Naive B cell (primary cell): ENCODE measurements around the gene TMEM151B. TPM values are rescaled to one million over a fixed set of nuclear protein-coding genes. Genes with fewer than 3 reads are reported as not detected.
"Not testable (repeated sequence)": the region's sequence is repeated elsewhere in the genome, so short reads cannot be mapped to it uniquely, and the experiment has no call there.

ENCODE experiments used
- ATAC-seq, 2 donors: fragments of 150-1000 bp; cut with Tn5 transposase; 2 replicates each; pipeline ENCODE4 v1.10.0; 2021; ENCODE audit warnings: low read depth in 2 of 2, mild to moderate bottlenecking in 2 of 2, moderate library complexity in 2 of 2
- DNase-seq: peaks from one replicate; pipeline ENCODE4 v3.0.0; 2022
- H3K27ac Mint-ChIP-seq, 6 donors: one replicate each; pipeline ENCODE4 v1.8.0; 2020 to 2022; ENCODE audit warnings: mild to moderate bottlenecking in 6 of 6, mixed read lengths in 6 of 6, moderate library complexity in 5 of 6, inconsistent platforms in 2 of 6
- H3K27me3 Mint-ChIP-seq, 3 donors: one replicate each; pipeline ENCODE4 v1.8.0; 2021 to 2022; ENCODE audit warnings: mixed read lengths in 3 of 3, mild to moderate bottlenecking in 1 of 3
- H3K36me3 Mint-ChIP-seq, 2 donors: one replicate each; pipeline ENCODE4 v1.8.0; 2020 to 2022; ENCODE audit warnings: mixed read lengths in 2 of 2, inconsistent platforms in 1 of 2, mild to moderate bottlenecking in 1 of 2
- H3K4me1 Mint-ChIP-seq, 3 donors: one replicate each; pipeline ENCODE4 v1.8.0; 2020 to 2022; ENCODE audit warnings: mixed read lengths in 3 of 3, inconsistent platforms in 1 of 3, mild to moderate bottlenecking in 1 of 3, moderate library complexity in 1 of 3
- H3K4me3 Mint-ChIP-seq, 8 donors: one replicate each; pipeline ENCODE4 v1.8.0; 2020 to 2022; ENCODE audit warnings: mild to moderate bottlenecking in 8 of 8, mixed read lengths in 8 of 8, moderate library complexity in 8 of 8, inconsistent platforms in 2 of 8
- H3K9me3 Mint-ChIP-seq, 7 donors: one replicate each; pipeline ENCODE4 v1.8.0; 2020 to 2022; ENCODE audit warnings: mixed read lengths in 7 of 7, mild to moderate bottlenecking in 5 of 7, inconsistent platforms in 2 of 7, moderate library complexity in 1 of 7
- polyA plus RNA-seq, 6 donors: library from polyadenylated mRNA; unstranded; fragments of 300-500 nt; fragmentation: Illumina TruSeq; gene quantifications; one replicate each; pipeline ENCODE4 v1.2.3, GENCODE V29; 2021; ENCODE audit warnings: low read depth in 6 of 6

TMEM151B gene
- polyA plus RNA-seq, 6 donors from 2014 or later: not detected

GRCh38 chr6:44339301-44339700, 69.1 kb downstream of the TMEM151B start:
- H3K4me1 Mint-ChIP-seq: no peaks in the 10 kb centered on the region
- H3K27me3 Mint-ChIP-seq: peaks cover 36 to 44% (median 42%) of the 10 kb centered on the region in 3 donors
- H3K9me3 Mint-ChIP-seq: no peaks in the 10 kb centered on the region
- no peak overlapping the region for H3K4me3 Mint-ChIP-seq
- ATAC-seq: no peak
- DNase-seq: no peak
- no peaks in the 10 kb centered on the region for H3K36me3 Mint-ChIP-seq
- H3K27ac Mint-ChIP-seq: no peak overlapping the region

GRCh38 chr6:44339763-44340625, 69.7 kb downstream of the TMEM151B start:
- DNase-seq (no peak), ATAC-seq (no peak)
- H3K27ac Mint-ChIP-seq: peak overlapping the region in 1 of 6 donors; percentile 14
- no peaks in the 10 kb centered on the region for H3K9me3 Mint-ChIP-seq
- no peaks in the 10 kb centered on the region for H3K4me1 Mint-ChIP-seq
- peaks cover 43 to 51% (median 48%) of the 10 kb centered on the region in 3 donors for H3K27me3 Mint-ChIP-seq
- no peaks in the 10 kb centered on the region for H3K36me3 Mint-ChIP-seq
- H3K4me3 Mint-ChIP-seq: no peak overlapping the region

GRCh38 chr6:44341095-44341890, 71.0 kb downstream of the TMEM151B start:
- ATAC-seq (no peak), DNase-seq (no peak)
- Mint-ChIP-seq H3K4me1 (no peaks in the 10 kb centered on the region), H3K27me3 (peaks cover 49 to 53% (median 52%) of the 10 kb centered on the region in 3 donors), H3K36me3 (no peaks in the 10 kb centered on the region), H3K9me3 (no peaks in the 10 kb centered on the region), H3K27ac (no peak overlapping the region), H3K4me3 (no peak overlapping the region)

- ATAC-seq: no peak
- H3K27ac Mint-ChIP-seq: no peak overlapping the region
- peaks cover 42 to 49% (median 47%) of the 10 kb centered on the region in 3 donors for H3K27me3 Mint-ChIP-seq
- H3K9me3 Mint-ChIP-seq: peaks cover 0 to under 1% (median 0%) of the 10 kb centered on the region in 7 donors
- no peak overlapping the region for H3K4me3 Mint-ChIP-seq
- no peaks in the 10 kb centered on the region for H3K4me1 Mint-ChIP-seq
- no peak for DNase-seq
- no peaks in the 10 kb centered on the region for H3K36me3 Mint-ChIP-seq
These were observed 71.8 kb downstream of the TMEM151B start for GRCh38 chr6:44342052-44342451.

GRCh38 chr6:44342489-44342888, 72.2 kb downstream of the TMEM151B start, which contains the start of gene SPATS1:
Gene SPATS1 (plus strand): TSS chr6:44342650. CDS start chr6:44343096, 446 bp downstream.
- H3K27ac Mint-ChIP-seq: peak within 1 kb of the TSS in 1 of 6 donors; percentile 52
- peaks cover 43 to 47% (median 44%) of the 10 kb centered on the region in 3 donors for H3K27me3 Mint-ChIP-seq
- peaks cover 0 to 2% (median 0%) of the 10 kb centered on the region in 7 donors for H3K9me3 Mint-ChIP-seq
- H3K4me1 Mint-ChIP-seq: no peaks in the 10 kb centered on the region
- H3K36me3 Mint-ChIP-seq: no peaks in the 10 kb centered on the region
- no peak for DNase-seq
- no peak for ATAC-seq
- H3K4me3 Mint-ChIP-seq: no peak within 1 kb of the TSS

- not testable (repeated sequence) for DNase-seq, H3K4me1 Mint-ChIP-seq, H3K27ac Mint-ChIP-seq, ATAC-seq, H3K4me3 Mint-ChIP-seq, H3K9me3 Mint-ChIP-seq, H3K36me3 Mint-ChIP-seq
- peaks cover 31 to 40% (median 37%) of the 10 kb centered on the region in 3 donors for H3K27me3 Mint-ChIP-seq
These were observed 76.6 kb downstream of the TMEM151B start for GRCh38 chr6:44346818-44347217.

- Mint-ChIP-seq H3K36me3 (no peaks in the 10 kb centered on the region), H3K27me3 (peaks cover 8 to 9% (median 8%) of the 10 kb centered on the region in 3 donors), H3K4me3 (no peak overlapping the region), H3K4me1 (no peaks in the 10 kb centered on the region), H3K27ac (peak overlapping the region in 1 of 6 donors; percentile 11), H3K9me3 (peaks cover 0 to 2% (median 0%) of the 10 kb centered on the region in 7 donors)
- ATAC-seq (no peak), DNase-seq (no peak)
These were observed 79.8 kb downstream of the TMEM151B start for GRCh38 chr6:44349904-44350649.

GRCh38 chr6:44350650-44350994, 80.4 kb downstream of the TMEM151B start:
- not testable (repeated sequence) for DNase-seq, H3K27me3 Mint-ChIP-seq, H3K27ac Mint-ChIP-seq, H3K36me3 Mint-ChIP-seq, H3K9me3 Mint-ChIP-seq, H3K4me1 Mint-ChIP-seq, ATAC-seq, H3K4me3 Mint-ChIP-seq

GRCh38 chr6:44352259-44352658, 82.0 kb downstream of the TMEM151B start:
- Mint-ChIP-seq H3K27me3 (peaks cover 7 to 16% (median 11%) of the 10 kb centered on the region in 3 donors), H3K36me3 (no peaks in the 10 kb centered on the region), H3K4me1 (no peaks in the 10 kb centered on the region), H3K27ac (no peak overlapping the region), H3K4me3 (no peak overlapping the region), H3K9me3 (peaks cover 0 to 15% (median 3%) of the 10 kb centered on the region in 7 donors)
- no peak for DNase-seq
- no peak for ATAC-seq

- no peaks in the 10 kb centered on the region for H3K36me3 Mint-ChIP-seq
- no peak overlapping the region for H3K27ac Mint-ChIP-seq
- peaks cover 0 to 16% (median 3%) of the 10 kb centered on the region in 7 donors for H3K9me3 Mint-ChIP-seq
- no peak for ATAC-seq
- no peak overlapping the region for H3K4me3 Mint-ChIP-seq
- H3K27me3 Mint-ChIP-seq: peaks cover 13 to 26% (median 22%) of the 10 kb centered on the region in 3 donors
- H3K4me1 Mint-ChIP-seq: no peaks in the 10 kb centered on the region
- no peak for DNase-seq
These were observed 83.1 kb downstream of the TMEM151B start for GRCh38 chr6:44353336-44353735.

- no peak for DNase-seq
- Mint-ChIP-seq H3K27ac (no peak overlapping the region), H3K9me3 (peaks cover 0 to 16% (median 3%) of the 10 kb centered on the region in 7 donors), H3K27me3 (peaks cover 16 to 32% (median 30%) of the 10 kb centered on the region in 3 donors), H3K4me3 (no peak overlapping the region), H3K4me1 (no peaks in the 10 kb centered on the region), H3K36me3 (no peaks in the 10 kb centered on the region)
- no peak for ATAC-seq
These were observed 85.4 kb downstream of the TMEM151B start for GRCh38 chr6:44355640-44356039.

GRCh38 chr6:44356487-44356886, 86.2 kb downstream of the TMEM151B start:
- no peaks in the 10 kb centered on the region for H3K36me3 Mint-ChIP-seq
- DNase-seq (no peak), ATAC-seq (no peak)
- peaks cover 16 to 34% (median 32%) of the 10 kb centered on the region in 3 donors for H3K27me3 Mint-ChIP-seq
- no peaks in the 10 kb centered on the region for H3K4me1 Mint-ChIP-seq
- peaks cover 0 to 16% (median 3%) of the 10 kb centered on the region in 7 donors for H3K9me3 Mint-ChIP-seq
- H3K4me3 Mint-ChIP-seq: no peak overlapping the region
- H3K27ac Mint-ChIP-seq: no peak overlapping the region
